ENCODE results near the gene FXN.

The FXN gene

GRCh38 chr9:69134412-69134811 is 98.9 kb downstream of the FXN start:
- in situ Hi-C loops (cut with MboI; ENCODE audit: low sequenced_read_pairs): loop anchor here (10.0 kb wide), 1 partner anchor 60 kb away; no protein-coding TSS in a partner anchor

GRCh38 chr9:69136185-69136584 is 100.6 kb downstream of the FXN start:
- in situ Hi-C loops (cut with MboI; ENCODE audit: low sequenced_read_pairs): loop anchor here (10.0 kb wide), 1 partner anchor 59 kb away; no protein-coding TSS in a partner anchor

- in situ Hi-C loops (cut with MboI; ENCODE audit: low sequenced_read_pairs): loop anchor here (10.0 kb wide), 1 partner anchor 58 kb away; no protein-coding TSS in a partner anchor
These were observed 101.2 kb downstream of the FXN start for GRCh38 chr9:69136779-69137178.

GRCh38 chr9:69137311-69137710 is 101.8 kb downstream of the FXN start:
- in situ Hi-C loops (cut with MboI; ENCODE audit: low sequenced_read_pairs): loop anchor here (10.0 kb wide), 1 partner anchor 57 kb away; no protein-coding TSS in a partner anchor

GRCh38 chr9:69139596-69139995 is 104.0 kb downstream of the FXN start:
- in situ Hi-C loops (cut with MboI; ENCODE audit: low sequenced_read_pairs): loop anchor here (10.0 kb wide), 1 partner anchor 55 kb away; no protein-coding TSS in a partner anchor

GRCh38 chr9:69140123-69140735 is 104.7 kb downstream of the FXN start:
- in situ Hi-C loops (cut with MboI; ENCODE audit: low sequenced_read_pairs): no loop called here

GRCh38 chr9:69141851-69142250 is 106.3 kb downstream of the FXN start:
- in situ Hi-C loops (cut with MboI; ENCODE audit: low sequenced_read_pairs): no loop called here

- in situ Hi-C loops (cut with MboI; ENCODE audit: low sequenced_read_pairs): no loop called here
These were observed 107.7 kb downstream of the FXN start for GRCh38 chr9:69143291-69143690.

- in situ Hi-C loops (cut with MboI; ENCODE audit: low sequenced_read_pairs): no loop called here
These were observed 109.7 kb downstream of the FXN start for GRCh38 chr9:69145144-69145715.

- in situ Hi-C loops (cut with MboI; ENCODE audit: low sequenced_read_pairs): no loop called here
These were observed 111.7 kb downstream of the FXN start for GRCh38 chr9:69147041-69147834.

GRCh38 chr9:69149321-69149807 is 113.8 kb downstream of the FXN start:
- in situ Hi-C loops (cut with MboI; ENCODE audit: low sequenced_read_pairs): no loop called here
